HepG2 (cell line): ENCODE data around the gene SPTBN4. TPM values are rescaled to one million over a fixed set of nuclear protein-coding genes. Genes with fewer than 3 reads are reported as not detected.

Source experiments
- ATAC-seq: fragments of 200-7000 bp; cut with Tn5 transposase; 3 replicates; pipeline ENCODE4 v1.9.1; 2020; ENCODE audit warnings: mild to moderate bottlenecking, moderate library complexity
- BruUV-seq: library from RNA; stranded (reverse); fragments of 400-500 nt; replicated peaks from 2 replicates; lab custom pipeline; 2021; lab: Mats Ljungman, UMichigan
- CTCF ChIA-PET: fragments of 300-600 bp; formaldehyde crosslinking; extraction: SDS; loops from one replicate; lab custom pipeline; 2021; ENCODE audit warnings: low total read pairs, inconsistent platforms, low intra/inter-chr PET ratio; lab: Yijun Ruan, JAX
- POLR2A ChIA-PET: fragments of 350-600 bp; sonication (Branson Sonifier 250); formaldehyde crosslinking; loops from one replicate; lab custom pipeline; 2020; ENCODE audit warnings: antibody characterized with exemption, inconsistent platforms; lab: Yijun Ruan, JAX
- DNase-seq: peaks from one replicate; pipeline ENCODE4 v3.0.0-alpha.2; 2015; ENCODE audit warnings: low spot score
- FAIRE-seq: peaks from 3 replicates; lab custom pipeline; 2011; peaks lifted over from hg19 to GRCh38; lab: Jason Lieb, UNC
- H2AFZ ChIP-seq: one replicate; pipeline ENCODE4 v1.6.1; 2011; ENCODE audit warnings: low read length, inconsistent platforms
- H3K27ac ChIP-seq: fragments of 300-600 bp; 3 replicates; pipeline ENCODE4 v1.8.0; 2011; ENCODE audit warnings: mixed run types, mild to moderate bottlenecking, mixed read lengths, low read length, inconsistent platforms; ENCODE audit not compliant: insufficient read depth; ENCODE audit errors: extremely low read length
- H3K27me3 ChIP-seq, 2 experiments: fragments of 200-600 bp in 1 of 2; 2 replicates in 1 of 2; 3 replicates in 1 of 2; pipeline versions ENCODE4 v1.6.0 to v1.8.0; 2011; ENCODE audit warnings: low read length in 2 of 2, mild to moderate bottlenecking in 2 of 2, moderate library complexity in 2 of 2, inconsistent platforms in 1 of 2; ENCODE audit not compliant: insufficient read depth in 2 of 2, control insufficient read depth in 1 of 2
- H3K36me3 ChIP-seq, 2 experiments: fragments of 200-600 bp in 1 of 2; replicated peaks in 1 of 2; 2 replicates in 1 of 2; 3 replicates in 1 of 2; pipeline versions ENCODE4 v1.5.1 to v1.8.0; 2011; ENCODE audit warnings: low read length in 2 of 2, inconsistent platforms in 1 of 2; ENCODE audit not compliant: insufficient read depth in 2 of 2, control insufficient read depth in 1 of 2
- H3K4me1 ChIP-seq: 2 replicates; pipeline ENCODE4 v1.5.1; 2012; ENCODE audit warnings: low read length, inconsistent platforms; ENCODE audit not compliant: insufficient read depth
- H3K4me2 ChIP-seq: 2 replicates; pipeline ENCODE4 v1.6.0; 2011; ENCODE audit warnings: low read depth, low read length, inconsistent platforms
- H3K4me3 ChIP-seq, 3 experiments: fragments of 200-600 bp in 1 of 3; sonication (generic), shearing (Covaris generic) in 1 of 3; replicated peaks in 1 of 3; 2 replicates each; pipeline ENCODE4 v1.5.1; 2011 to 2016; ENCODE audit warnings: low read length in 3 of 3, inconsistent platforms in 2 of 3, low read depth in 2 of 3, mild to moderate bottlenecking in 2 of 3, control low read depth in 1 of 3, mixed read lengths in 1 of 3; ENCODE audit not compliant: insufficient read depth in 1 of 3
- H3K79me2 ChIP-seq: one replicate; pipeline ENCODE4 v1.6.1; 2011; ENCODE audit warnings: low read length, inconsistent platforms; ENCODE audit not compliant: insufficient read depth
- H3K9ac ChIP-seq: 2 replicates; pipeline ENCODE4 v1.6.0; 2011; ENCODE audit warnings: mild to moderate bottlenecking, low read depth, low read length, inconsistent platforms; ENCODE audit not compliant: insufficient read depth
- H3K9me3 ChIP-seq: 2 replicates; pipeline ENCODE4 v1.5.1; 2012; ENCODE audit warnings: mild to moderate bottlenecking, low read length
- H4K20me1 ChIP-seq: 2 replicates; pipeline ENCODE4 v1.6.0; 2011; ENCODE audit warnings: inconsistent platforms, mild to moderate bottlenecking, low read length, moderate library complexity; ENCODE audit not compliant: insufficient read depth
- KDM1A ChIP-seq: IDR thresholded peaks from 2 replicates; pipeline ENCODE4 v1.6.1; 2016; ENCODE audit warnings: missing compliant biosample characterization
- NR2C2 ChIP-seq: sonication (generic); formaldehyde crosslinking; IDR thresholded peaks from 2 replicates; pipeline ENCODE4 v1.4.0; 2020; ENCODE audit warnings: missing genetic modification reagents, mild to moderate bottlenecking, moderate library complexity, borderline replicate concordance
- SOX6 ChIP-seq, 2 experiments: fragments of 450-650 bp in 1 of 2; sonication (generic) in 1 of 2; formaldehyde crosslinking in 1 of 2; IDR thresholded peaks; 2 replicates each; pipeline versions ENCODE4 v1.4.0 to v1.6.1; 2017 to 2020; ENCODE audit warnings: antibody characterized with exemption in 1 of 2, mild to moderate bottlenecking in 1 of 2, missing genetic modification reagents in 1 of 2
- ZMYM3 ChIP-seq: sonication (generic); formaldehyde crosslinking; IDR thresholded peaks from 2 replicates; pipeline ENCODE4 v1.5.1; 2020; ENCODE audit warnings: mild to moderate bottlenecking, missing genetic modification reagents
- ZNF12 ChIP-seq: sonication (generic); formaldehyde crosslinking; IDR thresholded peaks from 2 replicates; pipeline ENCODE4 v1.5.0; 2020; ENCODE audit warnings: missing genetic modification reagents
- ZNF263 ChIP-seq: sonication (generic); formaldehyde crosslinking; IDR thresholded peaks from 2 replicates; pipeline ENCODE4 v1.4.0; 2020; ENCODE audit warnings: missing genetic modification reagents
- ZNF563 ChIP-seq: sonication (generic); formaldehyde crosslinking; IDR thresholded peaks from 2 replicates; pipeline ENCODE4 v1.8.0; 2022; ENCODE audit warnings: mild to moderate bottlenecking, moderate library complexity, missing genetic modification reagents
- WGBS: methylation state at CpG from one replicate; pipeline ENCODE4 v1.1.6; 2017; ENCODE audit warnings: low lambda C conversion rate; 5-methylcytosine and 5-hydroxymethylcytosine counted together
- in situ Hi-C: cut with HindIII; loops from 2 replicates; pipeline ENCODE4 v1.10.0; 2017; ENCODE audit warnings: low pct_unique_long_range_greater_than_20kb; ENCODE audit not compliant: extremely low pct_ligation_motif_present
- intact Hi-C: fragments of 100-400 bp; cut with micrococcal nuclease; formaldehyde crosslinking; loops from one replicate; pipeline ENCODE4 v1.10.0; 2022; ENCODE audit not compliant: unreplicated experiment
- polyA plus RNA-seq, 8 experiments: library from polyadenylated mRNA; depleted of rRNA in 3 of 8; stranded (reverse) in 7 of 8; unstranded in 1 of 8; fragments of >200 nt; fragmentation: Illumina TruSeq in 4 of 8; extraction: Trizol in 4 of 8; gene quantifications; 2 replicates each; pipeline versions ENCODE4 v1.2.1 to v1.2.3, GENCODE V29; 2011 to 2016; ENCODE audit warnings: low read depth in 4 of 8, missing spikeins in 1 of 8, mixed read lengths in 1 of 8; ENCODE audit not compliant: insufficient read depth in 1 of 8
- total RNA-seq, 5 experiments: library from RNA; depleted of rRNA; stranded (reverse); fragments of >200 nt; fragmentation: Illumina TruSeq; extraction: Trizol; gene quantifications; 2 replicates each; pipeline ENCODE4 v1.2.3, GENCODE V29; 2016; ENCODE audit warnings: low read depth in 1 of 5
- TF ChIP-seq, protein P1 (sequence below): sonication (generic); formaldehyde crosslinking; IDR thresholded peaks from 2 replicates; pipeline ENCODE4 v1.4.0; 2020; ENCODE audit warnings: missing genetic modification reagents
- TF ChIP-seq, protein P2 (sequence below): sonication (generic); formaldehyde crosslinking; IDR thresholded peaks from 2 replicates; pipeline ENCODE4 v1.9.0; 2021; ENCODE audit warnings: mild to moderate bottlenecking, missing genetic modification reagents
- TF ChIP-seq, protein P3 (sequence below): sonication (generic); formaldehyde crosslinking; IDR thresholded peaks from 2 replicates; pipeline ENCODE4 v1.4.0; 2020; ENCODE audit warnings: mild to moderate bottlenecking, missing genetic modification reagents
- TF ChIP-seq, protein P4 (sequence below): sonication (generic); formaldehyde crosslinking; IDR thresholded peaks from 2 replicates; pipeline ENCODE4 v1.5.0; 2020; ENCODE audit warnings: missing genetic modification reagents

The SPTBN4 gene
- total and polyA plus RNA-seq, 2 of the 13 experiments (the other 11 are each of a cell fraction or from before 2014, with no cell fraction given) = 0.11 TPM

DNA sequence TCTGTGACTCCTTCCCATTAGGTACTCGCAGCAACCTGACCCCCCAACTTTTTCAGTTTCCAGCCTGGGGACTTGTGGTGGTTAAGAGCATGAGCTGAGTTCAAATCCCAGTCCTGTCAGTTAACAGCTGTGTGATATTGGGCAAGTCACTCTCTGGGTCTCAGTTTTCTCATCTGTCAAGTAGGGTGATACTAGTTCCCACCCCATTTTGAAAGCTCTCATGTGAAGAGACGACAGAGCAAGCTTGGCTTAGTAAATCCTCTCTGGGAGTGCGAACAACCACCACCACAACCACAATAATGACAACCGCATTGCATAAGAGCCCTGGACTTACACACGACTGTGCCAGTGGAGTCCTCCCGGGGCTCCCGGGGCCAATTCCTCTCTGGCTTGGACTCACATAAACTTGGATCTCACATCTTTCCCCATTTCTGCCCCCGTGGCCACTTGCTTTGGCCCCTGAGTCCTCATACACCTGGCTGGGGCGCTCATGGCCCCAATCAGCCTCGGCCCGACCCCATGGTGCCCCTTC, 1.7 kb upstream of the SPTBN4 start:
- POLR2A ChIA-PET = interaction anchor here (0.8 to 5.5 kb wide), 12 partner anchors 11 to 181 kb away, joined by 3 to 47 read pairs (median 5); partner anchors contain the start of genes C19orf47, PLD3, SERTAD1 and SERTAD3
- DNase-seq (peak; percentile 52), ATAC-seq (peak; percentile 16), FAIRE-seq (no peak)
- H3K9ac ChIP-seq = peak overlapping the region; percentile 64
- no peaks in the 10 kb centered on the region for H3K9me3 ChIP-seq
- peak overlapping the region; percentile 86 for H3K4me2 ChIP-seq
- peaks cover 52% of the 10 kb centered on the region for H3K4me1 ChIP-seq
- WGBS = 7% methylated on average over 11 of the region's 11 CpGs
- H3K4me3 ChIP-seq = peak overlapping the region; percentile 66 to 87 (median 75)
- no peaks in the 10 kb centered on the region for H3K79me2 ChIP-seq
- H3K36me3 ChIP-seq = no peaks in the 10 kb centered on the region
- H2AFZ ChIP-seq = no peak overlapping the region
- CTCF ChIA-PET = no interaction called here
- BruUV-seq = TSS peak; percentile 89
- in situ Hi-C loops = no loop called here
- peaks cover 1 to 17% of the 10 kb centered on the region in 2 experiments; a peak in 3 of 5 replicates for H3K27me3 ChIP-seq
- peak overlapping the region; percentile 66 for H3K27ac ChIP-seq
- no peaks in the 10 kb centered on the region for H4K20me1 ChIP-seq
- intact Hi-C loops = loop anchor here (2.0 to 10.0 kb wide), 2 partner anchors 20 to 60 kb away; partner anchors contain the start of gene SERTAD3
- TF ChIP-seq, protein P1, sequence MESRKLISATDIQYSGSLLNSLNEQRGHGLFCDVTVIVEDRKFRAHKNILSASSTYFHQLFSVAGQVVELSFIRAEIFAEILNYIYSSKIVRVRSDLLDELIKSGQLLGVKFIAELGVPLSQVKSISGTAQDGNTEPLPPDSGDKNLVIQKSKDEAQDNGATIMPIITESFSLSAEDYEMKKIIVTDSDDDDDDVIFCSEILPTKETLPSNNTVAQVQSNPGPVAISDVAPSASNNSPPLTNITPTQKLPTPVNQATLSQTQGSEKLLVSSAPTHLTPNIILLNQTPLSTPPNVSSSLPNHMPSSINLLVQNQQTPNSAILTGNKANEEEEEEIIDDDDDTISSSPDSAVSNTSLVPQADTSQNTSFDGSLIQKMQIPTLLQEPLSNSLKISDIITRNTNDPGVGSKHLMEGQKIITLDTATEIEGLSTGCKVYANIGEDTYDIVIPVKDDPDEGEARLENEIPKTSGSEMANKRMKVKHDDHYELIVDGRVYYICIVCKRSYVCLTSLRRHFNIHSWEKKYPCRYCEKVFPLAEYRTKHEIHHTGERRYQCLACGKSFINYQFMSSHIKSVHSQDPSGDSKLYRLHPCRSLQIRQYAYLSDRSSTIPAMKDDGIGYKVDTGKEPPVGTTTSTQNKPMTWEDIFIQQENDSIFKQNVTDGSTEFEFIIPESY = no peak
- TF ChIP-seq, protein P2, sequence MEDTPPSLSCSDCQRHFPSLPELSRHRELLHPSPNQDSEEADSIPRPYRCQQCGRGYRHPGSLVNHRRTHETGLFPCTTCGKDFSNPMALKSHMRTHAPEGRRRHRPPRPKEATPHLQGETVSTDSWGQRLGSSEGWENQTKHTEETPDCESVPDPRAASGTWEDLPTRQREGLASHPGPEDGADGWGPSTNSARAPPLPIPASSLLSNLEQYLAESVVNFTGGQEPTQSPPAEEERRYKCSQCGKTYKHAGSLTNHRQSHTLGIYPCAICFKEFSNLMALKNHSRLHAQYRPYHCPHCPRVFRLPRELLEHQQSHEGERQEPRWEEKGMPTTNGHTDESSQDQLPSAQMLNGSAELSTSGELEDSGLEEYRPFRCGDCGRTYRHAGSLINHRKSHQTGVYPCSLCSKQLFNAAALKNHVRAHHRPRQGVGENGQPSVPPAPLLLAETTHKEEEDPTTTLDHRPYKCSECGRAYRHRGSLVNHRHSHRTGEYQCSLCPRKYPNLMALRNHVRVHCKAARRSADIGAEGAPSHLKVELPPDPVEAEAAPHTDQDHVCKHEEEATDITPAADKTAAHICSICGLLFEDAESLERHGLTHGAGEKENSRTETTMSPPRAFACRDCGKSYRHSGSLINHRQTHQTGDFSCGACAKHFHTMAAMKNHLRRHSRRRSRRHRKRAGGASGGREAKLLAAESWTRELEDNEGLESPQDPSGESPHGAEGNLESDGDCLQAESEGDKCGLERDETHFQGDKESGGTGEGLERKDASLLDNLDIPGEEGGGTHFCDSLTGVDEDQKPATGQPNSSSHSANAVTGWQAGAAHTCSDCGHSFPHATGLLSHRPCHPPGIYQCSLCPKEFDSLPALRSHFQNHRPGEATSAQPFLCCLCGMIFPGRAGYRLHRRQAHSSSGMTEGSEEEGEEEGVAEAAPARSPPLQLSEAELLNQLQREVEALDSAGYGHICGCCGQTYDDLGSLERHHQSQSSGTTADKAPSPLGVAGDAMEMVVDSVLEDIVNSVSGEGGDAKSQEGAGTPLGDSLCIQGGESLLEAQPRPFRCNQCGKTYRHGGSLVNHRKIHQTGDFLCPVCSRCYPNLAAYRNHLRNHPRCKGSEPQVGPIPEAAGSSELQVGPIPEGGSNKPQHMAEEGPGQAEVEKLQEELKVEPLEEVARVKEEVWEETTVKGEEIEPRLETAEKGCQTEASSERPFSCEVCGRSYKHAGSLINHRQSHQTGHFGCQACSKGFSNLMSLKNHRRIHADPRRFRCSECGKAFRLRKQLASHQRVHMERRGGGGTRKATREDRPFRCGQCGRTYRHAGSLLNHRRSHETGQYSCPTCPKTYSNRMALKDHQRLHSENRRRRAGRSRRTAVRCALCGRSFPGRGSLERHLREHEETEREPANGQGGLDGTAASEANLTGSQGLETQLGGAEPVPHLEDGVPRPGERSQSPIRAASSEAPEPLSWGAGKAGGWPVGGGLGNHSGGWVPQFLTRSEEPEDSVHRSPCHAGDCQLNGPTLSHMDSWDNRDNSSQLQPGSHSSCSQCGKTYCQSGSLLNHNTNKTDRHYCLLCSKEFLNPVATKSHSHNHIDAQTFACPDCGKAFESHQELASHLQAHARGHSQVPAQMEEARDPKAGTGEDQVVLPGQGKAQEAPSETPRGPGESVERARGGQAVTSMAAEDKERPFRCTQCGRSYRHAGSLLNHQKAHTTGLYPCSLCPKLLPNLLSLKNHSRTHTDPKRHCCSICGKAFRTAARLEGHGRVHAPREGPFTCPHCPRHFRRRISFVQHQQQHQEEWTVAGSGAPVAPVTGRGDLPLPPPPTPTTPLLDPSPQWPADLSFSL (CRISPR knock-in tag) = peak; percentile 63; the same call in 1 of the 2 replicates
- TF ChIP-seq NR2C2 (CRISPR knock-in tag) (no peak), ZNF563 (CRISPR knock-in tag) (no peak), ZMYM3 (CRISPR knock-in tag) (peak; percentile 83), ZNF12 (CRISPR knock-in tag) (no peak), ZNF263 (CRISPR knock-in tag) (peak; percentile 76; the same call in 1 of the 2 replicates), SOX6 (IDR thresholded peaks at IDR 0.05) (no peak), SOX6 (CRISPR knock-in tag; IDR thresholded peaks at IDR 0.05) (0 out of 2 replicates have a peak, but pooled peaks have one; percentile 9), KDM1A (CRISPR knock-in tag) (peak; percentile 93)
- TF ChIP-seq, protein P3, sequence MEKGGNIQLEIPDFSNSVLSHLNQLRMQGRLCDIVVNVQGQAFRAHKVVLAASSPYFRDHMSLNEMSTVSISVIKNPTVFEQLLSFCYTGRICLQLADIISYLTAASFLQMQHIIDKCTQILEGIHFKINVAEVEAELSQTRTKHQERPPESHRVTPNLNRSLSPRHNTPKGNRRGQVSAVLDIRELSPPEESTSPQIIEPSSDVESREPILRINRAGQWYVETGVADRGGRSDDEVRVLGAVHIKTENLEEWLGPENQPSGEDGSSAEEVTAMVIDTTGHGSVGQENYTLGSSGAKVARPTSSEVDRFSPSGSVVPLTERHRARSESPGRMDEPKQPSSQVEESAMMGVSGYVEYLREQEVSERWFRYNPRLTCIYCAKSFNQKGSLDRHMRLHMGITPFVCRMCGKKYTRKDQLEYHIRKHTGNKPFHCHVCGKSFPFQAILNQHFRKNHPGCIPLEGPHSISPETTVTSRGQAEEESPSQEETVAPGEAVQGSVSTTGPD = peak; percentile 69; the same call in 1 of the 2 replicates
- TF ChIP-seq, protein P4, sequence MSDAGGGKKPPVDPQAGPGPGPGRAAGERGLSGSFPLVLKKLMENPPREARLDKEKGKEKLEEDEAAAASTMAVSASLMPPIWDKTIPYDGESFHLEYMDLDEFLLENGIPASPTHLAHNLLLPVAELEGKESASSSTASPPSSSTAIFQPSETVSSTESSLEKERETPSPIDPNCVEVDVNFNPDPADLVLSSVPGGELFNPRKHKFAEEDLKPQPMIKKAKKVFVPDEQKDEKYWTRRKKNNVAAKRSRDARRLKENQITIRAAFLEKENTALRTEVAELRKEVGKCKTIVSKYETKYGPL = 0 out of 2 replicates have a peak, but pooled peaks have one; percentile 32
